Measurements from ENCODE around the gene CTRL. TPM values are rescaled to one million over a fixed set of nuclear protein-coding genes. Genes with fewer than 3 reads are reported as not detected.

The CTRL gene
- total RNA-seq, 2 experiments from 2014 or later = 4.0 to 5.9 TPM

- H3K4me3 ChIP-seq (ENCODE audit: low read depth, low read length, poor library complexity, severe bottlenecking) = no peak overlapping the region
- CTCF ChIA-PET (ENCODE audit: unreplicated experiment) = interaction anchor here (1.2 kb wide), 1 partner anchor 40 kb away, joined by 4 read pairs; no protein-coding TSS in a partner anchor
- TF ChIP-seq EZH2phosphoT487 (IDR thresholded peaks at IDR 0.05; ENCODE audit: borderline replicate concordance, low read depth, low read length) = no peak
- TF ChIP-seq CTCF (conservative IDR thresholded peaks at IDR 0.05; ENCODE audit: low read length) = no peak
- H3K9me3 ChIP-seq (ENCODE audit: low read length) = no peaks in the 10 kb centered on the region
- no peak overlapping the region for H2AFZ ChIP-seq (ENCODE audit: low read length)
- H3K4me1 ChIP-seq (ENCODE audit: insufficient read depth, low read length, poor library complexity, severe bottlenecking) = peaks cover 10% of the 10 kb centered on the region
- H3K36me3 ChIP-seq (ENCODE audit: insufficient read depth, low read length) = peaks cover 18% of the 10 kb centered on the region; the same call in 1 of the 2 replicates
- no peak for DNase-seq (ENCODE audit: low spot score)
- H3K4me2 ChIP-seq (ENCODE audit: low read length) = no peak overlapping the region
- no peaks in the 10 kb centered on the region for H3K9me2 ChIP-seq (ENCODE audit: insufficient read depth, low read length)
- no TSS peak for BruUV-seq (replicated peaks)
- no peaks in the 10 kb centered on the region for H3K79me2 ChIP-seq (ENCODE audit: insufficient read depth, low read depth, low read length)
- POLR2A ChIA-PET = interaction anchor here (0.7 to 0.8 kb wide), 2 partner anchors 114 to 187 kb away, joined by 3 to 4 read pairs; no protein-coding TSS in a partner anchor
- peaks cover 4% of the 10 kb centered on the region; the same call in 1 of the 2 replicates for H4K20me1 ChIP-seq (ENCODE audit: insufficient read depth, low read length)
- H3K27ac ChIP-seq (ENCODE audit: low read depth, low read length, poor library complexity, severe bottlenecking) = no peak overlapping the region
- intact Hi-C loops (cut with micrococcal nuclease; ENCODE audit: unreplicated experiment) = no loop called here
Measured at GRCh38 chr16:67924140-67924906, 7.3 kb downstream of the CTRL start.

- no peaks in the 10 kb centered on the region for H3K79me2 ChIP-seq (ENCODE audit: insufficient read depth, low read depth, low read length)
- H4K20me1 ChIP-seq (ENCODE audit: insufficient read depth, low read length) = peaks cover 4% of the 10 kb centered on the region; the same call in 1 of the 2 replicates
- no peak overlapping the region for H2AFZ ChIP-seq (ENCODE audit: low read length)
- intact Hi-C loops (cut with micrococcal nuclease; ENCODE audit: unreplicated experiment) = no loop called here
- ChIA-PET CTCF (ENCODE audit: unreplicated experiment) (no interaction called here), POLR2A (interaction anchor here (0.6 kb wide), 1 partner anchor 323 kb away, joined by 3 read pairs; no protein-coding TSS in a partner anchor)
- H3K36me3 ChIP-seq (ENCODE audit: insufficient read depth, low read length) = peaks cover 11% of the 10 kb centered on the region; the same call in 1 of the 2 replicates
- no TSS peak for BruUV-seq (replicated peaks)
- TF ChIP-seq CTCF (conservative IDR thresholded peaks at IDR 0.05; ENCODE audit: low read length) (no peak), EZH2phosphoT487 (IDR thresholded peaks at IDR 0.05; ENCODE audit: borderline replicate concordance, low read depth, low read length) (no peak)
- no peak overlapping the region for H3K4me3 ChIP-seq (ENCODE audit: low read depth, low read length, poor library complexity, severe bottlenecking)
- H3K4me1 ChIP-seq (ENCODE audit: insufficient read depth, low read length, poor library complexity, severe bottlenecking) = peaks cover 10% of the 10 kb centered on the region
- H3K9me2 ChIP-seq (ENCODE audit: insufficient read depth, low read length) = no peaks in the 10 kb centered on the region
- H3K4me2 ChIP-seq (ENCODE audit: low read length) = no peak overlapping the region
- no peak overlapping the region for H3K27ac ChIP-seq (ENCODE audit: low read depth, low read length, poor library complexity, severe bottlenecking)
- H3K9me3 ChIP-seq (ENCODE audit: low read length) = no peaks in the 10 kb centered on the region
- no peak for DNase-seq (ENCODE audit: low spot score)
Measured at GRCh38 chr16:67923414-67924116, 8.1 kb downstream of the CTRL start.
